K562 (cell line): ENCODE measurements around the gene BBX. TPM values are rescaled to one million over a fixed set of nuclear protein-coding genes. Genes with fewer than 3 reads are reported as not detected.

Source experiments
- CHD1 ChIP-seq: fragments of 200-600 bp; sonication (generic); IDR thresholded peaks from one replicate; pipeline ENCODE4 v1.6.1; 2012; ENCODE audit warnings: mild to moderate bottlenecking, moderate library complexity, low read length, inconsistent platforms
- GATAD2A ChIP-seq: fragments of 450-650 bp; IDR thresholded peaks from 2 replicates; pipeline ENCODE4 v1.6.1; 2017
- HMGXB4 ChIP-seq: sonication (generic); formaldehyde crosslinking; IDR thresholded peaks from 2 replicates; pipeline ENCODE4 v1.8.1; 2023; ENCODE audit warnings: mild to moderate bottlenecking, missing genetic modification reagents
- MYBL2 ChIP-seq, 2 experiments: fragments of 450-650 bp in 1 of 2; sonication (generic) in 1 of 2; formaldehyde crosslinking in 1 of 2; IDR thresholded peaks; 2 replicates each; pipeline versions ENCODE4 v1.6.1 to v1.8.1; 2017 to 2022; ENCODE audit warnings: borderline replicate concordance in 1 of 2, inconsistent platforms in 1 of 2, low read depth in 1 of 2, mild to moderate bottlenecking in 1 of 2, missing genetic modification reagents in 1 of 2, moderate library complexity in 1 of 2
- RBFOX2 ChIP-seq: fragments of 200-400 bp; formaldehyde crosslinking; IDR thresholded peaks from 2 replicates; pipeline ENCODE4 v1.6.1; 2017; ENCODE audit warnings: low read depth, mild to moderate bottlenecking, low read length, moderate library complexity
- SAP30 ChIP-seq: fragments of 200-600 bp; sonication (generic); IDR thresholded peaks from 2 replicates; pipeline ENCODE4 v1.6.1; 2012; ENCODE audit warnings: borderline replicate concordance, low read depth, mild to moderate bottlenecking, moderate library complexity, low read length, control low read depth, inconsistent platforms; ENCODE audit not compliant: insufficient read depth, poor library complexity, severe bottlenecking
- SNAPC5 ChIP-seq: fragments of 250-450 bp; sonication (Bioruptor Pico); IDR thresholded peaks from 2 replicates; pipeline ENCODE4 v1.8.0; 2021; ENCODE audit warnings: moderate library complexity, mild to moderate bottlenecking, inconsistent platforms
- USF1 ChIP-seq: sonication (generic); formaldehyde crosslinking; IDR thresholded peaks from 2 replicates; pipeline ENCODE4 v1.9.0; 2022; ENCODE audit warnings: mild to moderate bottlenecking, missing genetic modification reagents
- ZNF668 ChIP-seq: fragments of 250-450 bp; sonication (Bioruptor Pico); IDR thresholded peaks from 2 replicates; pipeline ENCODE4 v1.8.0; 2022; ENCODE audit warnings: mild to moderate bottlenecking, inconsistent platforms
- ZZZ3 ChIP-seq: fragments of 450-650 bp; IDR thresholded peaks from 2 replicates; pipeline ENCODE4 v1.6.1; 2016; ENCODE audit warnings: antibody characterized with exemption, mild to moderate bottlenecking, moderate library complexity
- polyA plus RNA-seq, 8 experiments: library from polyadenylated mRNA; depleted of rRNA in 4 of 8; stranded (reverse) in 5 of 8; unstranded in 3 of 8; fragments of >200 nt; fragmentation: Nextera tagmentation in 2 of 8; fragmentation: Illumina TruSeq in 1 of 8; extraction: Ambion mirVana in 2 of 8; extraction: Trizol in 1 of 8; gene quantifications; 2 replicates each; pipeline versions ENCODE4 v1.2.1 to v1.2.3, GENCODE V29; 2011 to 2014; ENCODE audit warnings: inconsistent platforms in 1 of 8, missing spikeins in 1 of 8
- total RNA-seq, 7 experiments: library from RNA; depleted of rRNA in 6 of 7; stranded (reverse); fragments of >200 nt in 6 of 7; fragmentation: Illumina TruSeq in 2 of 7; extraction: Trizol in 2 of 7; gene quantifications; 2 replicates each; pipeline versions ENCODE4 v1.2.1 to v1.2.3, GENCODE V29; 2011 to 2021; ENCODE audit warnings: low replicate concordance in 1 of 7

The BBX gene
- total and polyA plus RNA-seq, 9 of the 15 experiments (the other 6 are each of a cell fraction or from before 2014, with no cell fraction given), result 4.9 to 19.5 (median 11.8) TPM

GRCh38 chr3:107523289-107523538, 452 bp downstream of the BBX start (continued):
- TF ChIP-seq HMGXB4, result no peak
- TF ChIP-seq SNAPC5, result no peak
- TF ChIP-seq ZNF668 (CRISPR knock-in tag), result no peak
- no peak for TF ChIP-seq USF1 (CRISPR knock-in tag)
- no peak for TF ChIP-seq CHD1
- TF ChIP-seq GATAD2A, result no peak
- no peak for TF ChIP-seq ZZZ3
- TF ChIP-seq RBFOX2, result peak; percentile 69
- TF ChIP-seq SAP30, result peak; percentile 15
- no peak for TF ChIP-seq MYBL2 (IDR thresholded peaks at IDR 0.05; ENCODE audit: low read depth)
- TF ChIP-seq MYBL2 (CRISPR knock-in tag; IDR thresholded peaks at IDR 0.05; ENCODE audit: borderline replicate concordance), result no peak
- TF ChIP-seq, all 486 proteins: peak for 3
